LNCaP clone FGC (cell line): ENCODE results near the gene KCNG2.

Experiments used
- DNase-seq: peaks from one replicate; pipeline ENCODE4 v3.0.0-alpha.2; 2011; ENCODE audit warnings: low read depth
- H3K4me3 ChIP-seq: 2 replicates; pipeline ENCODE4 v1.5.1; 2011; ENCODE audit warnings: mild to moderate bottlenecking, low read depth, low read length, control low read depth
- CTCF ChIP-seq: IDR thresholded peaks from 2 replicates; pipeline ENCODE4 v1.5.1; 2012; ENCODE audit warnings: mild to moderate bottlenecking; ENCODE audit not compliant: control insufficient read depth, insufficient read depth; ENCODE audit errors: extremely low read depth

The KCNG2 gene

GRCh38 chr18:79868168-79868784 is 70.5 kb downstream of the KCNG2 start:
- no peak for TF ChIP-seq CTCF
- H3K4me3 ChIP-seq, result no peak overlapping the region
- DNase-seq, result no peak

GRCh38 chr18:79868811-79869541 is 71.2 kb downstream of the KCNG2 start:
- H3K4me3 ChIP-seq, result no peak overlapping the region
- no peak for DNase-seq
- TF ChIP-seq CTCF, result no peak

- no peak for DNase-seq
- TF ChIP-seq CTCF, result no peak
- H3K4me3 ChIP-seq, result no peak overlapping the region
These were observed 72.0 kb downstream of the KCNG2 start for GRCh38 chr18:79869591-79870300.

GRCh38 chr18:79870301-79871025 is 72.7 kb downstream of the KCNG2 start:
- DNase-seq, result no peak
- no peak for TF ChIP-seq CTCF
- H3K4me3 ChIP-seq, result no peak overlapping the region

GRCh38 chr18:79871026-79871390 is 73.3 kb downstream of the KCNG2 start:
- no peak for TF ChIP-seq CTCF
- DNase-seq, result no peak
- H3K4me3 ChIP-seq, result no peak overlapping the region

GRCh38 chr18:79871481-79872091 is 73.8 kb downstream of the KCNG2 start:
- DNase-seq, result no peak
- no peak overlapping the region for H3K4me3 ChIP-seq
- TF ChIP-seq CTCF, result no peak
